Dedifferentiated amniotic fluid mesenchymal stem cell (primary cell): ENCODE data around the gene RAD51AP1.

Experiments used
- DNase-seq: peaks from one replicate; pipeline ENCODE4 v3.0.0-alpha.2; 2016; ENCODE audit errors: extremely low spot score

Gene RAD51AP1

DNA sequence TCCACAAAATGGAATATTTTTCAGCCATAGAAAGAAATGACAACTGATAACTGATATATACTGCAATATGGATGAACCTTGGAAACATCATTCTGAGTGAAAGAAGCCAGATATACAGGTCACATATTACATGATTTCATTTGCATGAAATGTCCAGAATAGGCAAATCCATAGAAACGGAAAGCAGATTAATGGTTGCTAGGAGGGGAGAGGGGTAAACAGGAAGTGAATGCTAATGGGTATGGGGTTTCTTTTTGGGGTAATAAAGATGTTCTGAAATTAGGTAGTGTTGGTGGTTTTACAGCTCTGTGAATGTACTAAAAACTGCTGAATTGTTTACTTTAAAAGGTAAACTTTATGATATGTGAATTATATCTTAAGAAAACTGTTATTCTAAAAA lies 6.5 kb downstream of the RAD51AP1 start:
- DNase-seq = no peak

DNA sequence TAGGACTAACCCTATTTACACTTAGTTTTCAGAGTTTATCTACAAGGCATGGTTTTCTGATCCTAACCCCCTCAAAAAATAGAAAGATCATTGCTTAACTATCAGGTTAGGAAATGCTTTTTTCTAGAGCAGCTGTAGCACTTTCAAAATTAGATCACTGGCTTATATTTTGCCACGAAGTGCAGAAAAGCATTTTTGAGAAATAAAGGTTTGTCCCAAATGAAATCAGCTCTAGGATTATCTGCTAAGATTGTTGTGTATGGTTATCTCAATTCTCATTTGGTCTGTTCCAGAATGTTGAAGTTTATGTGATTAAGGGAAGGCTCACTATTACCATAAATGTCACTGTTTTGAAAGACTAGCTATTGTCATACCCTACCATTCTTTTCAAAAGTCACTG lies 13.5 kb downstream of the RAD51AP1 start:
- DNase-seq = no peak

DNA sequence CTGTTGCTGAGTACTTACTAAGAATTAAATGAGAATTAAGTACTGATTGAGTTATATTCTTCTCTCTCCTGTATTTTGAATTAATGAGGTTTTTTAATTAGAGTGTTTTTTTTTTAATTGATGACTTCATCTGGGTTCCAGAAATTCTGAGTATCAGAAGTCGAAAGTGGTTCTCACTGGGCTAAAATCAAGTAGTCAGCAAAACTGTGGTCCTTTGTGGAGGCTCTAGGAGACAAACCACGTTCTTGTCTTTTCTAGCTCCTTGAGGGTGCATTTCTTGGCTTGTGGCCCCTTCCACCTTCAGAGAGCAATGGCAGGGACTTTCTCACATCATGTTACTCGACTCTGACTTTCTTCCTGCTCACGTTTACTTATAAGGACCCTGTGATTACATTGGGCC lies 15.3 kb downstream of the RAD51AP1 start:
- no peak for DNase-seq

DNA sequence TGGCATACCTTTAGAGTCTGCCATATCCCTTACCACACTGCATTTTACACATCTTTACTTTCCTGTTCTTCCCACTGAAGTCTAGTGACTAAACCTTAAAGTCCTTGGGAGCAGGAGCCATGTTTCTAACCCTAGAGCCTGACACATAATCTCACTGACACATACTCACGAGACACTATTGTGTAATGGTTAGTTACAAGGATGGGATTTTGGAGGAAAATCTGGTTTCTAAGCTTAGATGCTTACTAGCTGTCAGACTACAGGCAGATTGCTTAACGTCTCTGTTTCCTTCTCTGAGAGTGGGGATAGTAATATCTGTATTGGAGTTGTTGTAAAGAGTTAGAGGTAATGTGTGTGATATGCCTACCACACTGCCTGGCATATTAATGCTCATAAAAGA lies 17.1 kb downstream of the RAD51AP1 start:
- no peak for DNase-seq

DNA sequence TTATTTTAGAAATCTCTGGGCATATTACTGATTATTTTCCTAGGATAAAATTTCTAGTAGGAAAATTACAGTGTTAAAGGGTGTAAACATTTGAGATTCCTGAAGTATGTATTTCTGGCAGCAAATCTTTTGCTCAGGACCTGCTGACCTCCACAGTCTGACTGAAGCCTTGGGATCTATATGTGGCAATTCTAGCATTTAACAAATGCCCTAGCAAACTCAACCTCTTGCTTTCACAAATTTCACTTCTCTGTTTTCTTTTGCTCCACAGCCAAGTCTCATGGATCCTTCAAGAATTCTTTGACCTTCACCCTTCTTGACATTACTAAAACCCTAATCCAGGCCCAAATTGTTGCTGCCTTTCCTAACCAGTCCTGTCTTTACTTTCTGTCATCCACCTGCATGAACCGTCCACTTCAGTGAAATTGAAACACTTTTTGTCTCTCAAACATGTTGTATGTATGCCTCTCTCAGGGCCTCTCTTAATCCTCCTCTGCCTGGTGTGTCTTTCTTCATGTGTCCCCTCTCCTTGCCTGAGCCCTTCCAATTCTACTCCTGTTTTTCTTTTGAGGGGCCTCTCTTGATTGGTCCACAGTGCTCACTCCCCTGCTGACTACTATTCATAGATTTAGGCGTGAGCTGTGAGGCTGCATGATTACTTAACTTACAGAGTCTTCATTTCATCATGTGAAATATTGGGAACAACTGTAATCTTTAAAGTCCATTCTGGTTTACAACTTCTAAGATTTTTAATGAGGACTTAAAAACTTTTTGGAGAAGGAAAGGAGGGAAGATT lies 18.2 kb downstream of the RAD51AP1 start:
- DNase-seq = no peak

DNA sequence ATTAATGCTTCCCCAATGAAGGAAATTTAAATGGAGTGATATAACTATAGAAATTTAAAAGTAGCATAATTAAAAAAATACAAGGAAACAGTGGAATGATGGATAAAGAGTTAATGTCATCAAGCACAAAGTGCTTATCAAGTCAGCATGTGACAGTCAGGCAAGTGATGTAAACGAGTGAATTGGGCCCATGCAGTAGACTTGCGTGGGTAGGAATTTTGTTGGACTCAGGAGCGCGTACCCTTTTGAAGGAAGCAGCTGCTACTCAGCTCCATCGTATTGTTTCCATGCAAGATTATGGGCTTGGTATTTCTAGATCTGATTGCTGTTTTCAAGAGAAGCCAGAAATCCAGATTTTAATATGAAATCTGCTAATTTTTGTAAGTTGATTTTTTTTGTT lies 18.9 kb downstream of the RAD51AP1 start:
- no peak for DNase-seq

DNA sequence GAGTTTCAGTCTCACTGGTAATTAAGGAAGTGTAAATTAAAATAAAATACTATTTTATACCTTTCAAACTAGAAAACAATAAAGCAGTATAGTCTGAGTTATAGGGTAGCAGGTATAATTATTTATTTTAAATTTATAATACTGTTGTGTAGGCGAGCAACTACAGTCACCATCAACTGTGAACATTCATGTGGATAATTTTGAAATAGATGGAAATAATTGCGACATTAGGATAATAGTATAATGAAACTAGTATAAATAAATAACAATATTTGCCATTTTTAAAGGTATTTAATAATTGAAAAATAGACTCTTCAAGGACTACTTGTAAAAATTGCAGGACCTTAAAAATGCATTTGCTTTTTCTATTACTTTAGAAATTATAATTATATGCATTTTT lies 19.5 kb downstream of the RAD51AP1 start:
- no peak for DNase-seq

DNA sequence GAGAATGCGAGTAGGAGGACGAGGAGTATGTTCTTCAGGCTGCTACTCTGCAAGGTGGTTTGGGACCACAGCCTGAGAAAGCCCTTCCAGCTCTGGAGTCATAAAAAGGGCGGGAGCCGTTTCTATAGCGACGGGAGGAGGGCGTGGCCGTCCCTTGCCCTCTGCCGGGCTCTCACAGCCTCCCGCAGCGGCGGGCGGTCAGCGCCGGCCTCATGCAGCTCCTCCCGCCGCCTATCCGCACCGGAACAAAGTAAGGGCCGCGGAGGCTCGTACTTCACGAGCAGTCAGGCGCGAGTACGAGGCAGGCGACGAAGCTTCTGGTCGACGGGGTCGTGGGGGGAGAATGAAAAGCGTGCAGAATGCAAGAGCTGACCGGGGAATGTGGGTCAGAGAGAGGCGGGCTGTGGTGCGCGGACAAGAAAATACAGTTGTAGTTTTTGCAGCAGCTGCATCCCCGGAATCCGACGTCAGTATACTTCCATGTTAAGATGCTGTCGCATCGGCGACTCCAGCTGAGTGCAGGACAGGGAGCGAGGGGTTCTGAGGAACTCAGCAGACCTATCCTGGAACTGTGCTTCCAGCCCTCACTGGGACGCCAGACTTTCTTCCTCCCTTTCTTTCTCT lies 23.5 kb downstream of the RAD51AP1 start, which contains the start of gene DYRK4:
DYRK4 (plus strand) TSS at position 175 of the 624 bp plus-strand sequence; CDS start at position 213, 38 bp downstream.
- DNase-seq = no peak

DNA sequence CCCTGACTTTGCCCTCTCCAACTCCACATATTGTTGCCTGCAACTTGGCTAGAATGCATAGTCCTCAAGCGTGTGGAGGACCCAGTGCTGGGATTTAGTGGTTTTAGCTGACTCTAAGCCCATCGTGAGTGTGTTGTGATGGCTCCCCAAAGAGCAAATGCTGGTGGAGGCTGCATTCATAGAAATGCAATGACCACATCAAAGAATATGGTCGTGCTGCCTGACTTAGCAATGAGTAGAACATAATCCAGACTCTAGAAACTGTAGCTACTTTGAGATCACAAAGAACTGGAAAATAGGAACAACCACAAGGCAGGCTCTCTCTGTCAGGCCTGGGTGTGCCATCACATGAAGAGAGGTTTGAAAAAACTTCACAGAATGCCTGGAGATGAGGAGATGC lies 24.6 kb downstream of the RAD51AP1 start:
- DNase-seq = no peak

DNA sequence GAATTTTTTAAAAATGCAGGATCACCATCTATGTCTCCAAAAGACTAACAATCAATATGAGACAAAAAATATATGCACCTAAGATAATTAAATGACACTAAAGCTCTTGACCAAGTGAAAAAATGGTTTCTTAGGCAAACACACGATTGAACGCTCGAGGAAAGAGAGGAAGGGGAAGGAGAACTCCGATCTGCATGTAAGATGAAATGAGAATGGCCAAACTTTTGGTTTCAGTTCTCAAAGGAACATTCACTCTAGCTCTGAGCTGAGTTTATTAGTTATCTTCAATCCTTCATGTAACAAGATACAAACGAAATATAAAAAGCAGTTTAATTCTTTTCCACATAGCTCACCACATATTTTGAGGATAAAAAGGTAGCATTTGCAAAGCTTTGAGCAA lies 26.1 kb downstream of the RAD51AP1 start:
- DNase-seq = no peak

DNA sequence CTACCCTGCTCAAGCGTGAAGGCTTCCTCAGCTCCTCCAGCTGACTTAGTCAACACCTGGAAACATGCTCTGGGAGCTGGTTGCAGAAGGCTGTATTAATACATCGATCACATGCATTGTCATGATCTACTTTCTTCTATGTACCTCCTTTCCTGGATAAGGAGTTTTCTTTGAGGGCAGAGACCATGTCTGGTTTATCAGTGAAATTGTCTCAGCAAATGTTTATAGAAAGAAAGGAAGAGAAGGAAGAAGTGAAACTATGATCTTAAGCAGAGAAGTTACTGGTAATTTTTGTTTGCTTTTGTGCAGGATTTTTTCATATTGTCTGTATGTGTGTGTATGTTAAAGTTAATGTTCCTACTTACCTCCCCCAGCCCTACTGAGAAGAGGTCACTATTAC lies 27.8 kb downstream of the RAD51AP1 start:
- no peak for DNase-seq

DNA sequence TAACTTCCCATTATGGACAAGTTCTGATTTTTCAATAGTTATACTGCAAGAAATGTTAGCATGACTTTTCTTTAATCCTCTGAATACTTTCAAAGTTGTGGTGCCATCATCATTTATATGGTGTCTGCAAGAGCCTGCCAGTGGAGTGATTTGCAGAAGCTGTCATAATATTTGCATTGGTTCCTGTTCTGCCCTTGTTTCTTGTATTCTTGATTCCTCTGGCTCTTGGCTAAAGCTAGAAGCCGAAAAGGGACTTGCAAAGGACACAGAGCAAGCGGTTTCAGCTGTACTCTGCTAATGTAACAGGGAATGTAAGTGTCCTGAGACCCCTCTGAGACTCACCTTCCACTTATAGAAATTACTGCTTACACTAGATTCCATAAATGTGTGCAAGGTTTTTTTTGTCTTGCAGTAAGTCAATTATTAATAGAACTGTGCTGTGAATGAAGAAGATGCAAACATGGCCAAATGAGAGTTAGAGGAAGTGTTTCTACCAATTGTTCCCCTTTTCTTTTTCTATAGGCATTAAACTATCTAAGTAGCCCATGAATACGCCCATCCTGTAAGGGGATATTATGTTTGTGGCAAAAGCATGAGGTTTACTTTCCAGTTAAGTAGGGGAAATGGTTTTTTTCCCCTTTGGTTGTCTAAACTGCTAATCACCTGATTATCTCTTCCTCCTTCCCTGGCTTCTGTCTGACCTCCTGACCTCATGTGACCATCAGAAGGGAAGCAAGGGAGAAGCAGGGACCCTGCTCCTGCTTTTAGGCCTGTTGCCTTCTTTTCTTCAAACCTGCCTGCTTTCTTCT lies 28.6 kb downstream of the RAD51AP1 start:
- no peak for DNase-seq

DNA sequence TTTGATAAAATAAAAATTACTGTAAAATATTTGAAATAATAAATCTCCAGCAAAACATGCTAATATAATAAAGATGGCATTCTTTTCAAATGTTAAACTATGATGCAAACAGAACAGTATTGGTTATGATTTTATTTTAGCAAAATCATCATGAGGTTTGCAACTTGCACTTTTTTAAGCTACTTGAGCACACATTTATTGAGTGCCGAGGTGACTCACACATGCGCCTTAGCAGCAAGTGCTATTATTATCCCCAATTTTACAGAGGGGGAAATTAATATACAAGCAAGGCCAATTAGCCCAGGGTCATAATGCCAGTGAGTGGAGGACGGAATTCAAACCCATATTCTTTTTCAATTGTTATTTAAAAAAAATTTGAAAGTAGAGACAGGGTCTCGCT lies 30.6 kb downstream of the RAD51AP1 start:
- DNase-seq = no peak

DNA sequence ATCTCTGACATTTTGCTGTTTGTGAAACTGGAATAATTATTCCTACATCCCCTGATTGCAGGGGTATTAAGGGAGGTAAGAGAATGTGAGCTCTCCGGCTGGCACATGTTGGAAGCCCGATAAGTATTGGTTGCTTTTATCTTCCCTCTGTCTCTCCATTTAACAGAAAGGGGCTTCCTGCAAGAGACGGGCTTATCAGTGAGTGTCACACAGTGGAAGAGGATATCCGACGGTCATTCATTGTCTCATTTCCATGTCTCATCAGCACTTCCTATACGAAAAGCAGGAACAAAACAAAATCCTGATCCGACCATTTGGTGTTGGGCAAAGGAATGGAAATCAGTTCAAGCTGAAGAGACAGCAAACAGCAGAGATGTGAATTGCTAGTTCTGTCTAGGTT lies 34.0 kb downstream of the RAD51AP1 start:
- no peak for DNase-seq

DNA sequence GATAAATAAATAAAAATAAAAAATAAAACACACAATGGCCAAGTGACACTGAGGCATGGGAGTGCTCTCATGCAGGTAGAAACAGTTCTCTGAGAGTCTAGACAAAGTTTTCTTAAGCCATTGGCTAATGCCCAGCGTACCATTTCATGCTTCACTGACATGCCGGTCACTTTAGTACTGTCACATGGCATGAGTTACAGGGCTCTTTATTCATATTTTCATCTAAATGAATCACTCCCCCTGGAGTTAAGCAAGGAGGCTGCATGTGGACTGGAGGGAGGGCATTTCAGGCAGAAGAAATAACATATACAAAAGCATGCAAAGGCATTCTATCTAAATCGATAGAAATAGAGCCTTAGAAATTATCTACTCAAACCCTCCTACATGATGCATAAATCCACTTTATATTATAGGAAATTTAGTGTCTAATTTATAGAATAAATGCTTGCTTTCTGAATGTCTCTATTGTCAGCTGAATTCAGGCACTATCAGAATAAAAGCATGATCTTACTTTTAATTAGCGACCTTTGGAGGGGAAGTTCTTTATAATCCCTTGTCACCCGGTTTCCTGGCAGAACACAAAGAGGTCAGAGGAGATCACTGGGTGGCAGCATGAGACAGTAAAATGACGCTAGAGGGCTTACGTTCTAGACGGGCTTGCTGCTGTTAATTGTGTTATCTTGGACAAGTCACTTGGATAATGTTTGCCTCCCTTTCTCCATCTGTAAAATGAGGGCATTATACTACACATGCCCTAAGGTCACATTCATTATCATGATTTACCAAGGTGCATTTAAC lies 40.8 kb downstream of the RAD51AP1 start:
- DNase-seq = no peak

DNA sequence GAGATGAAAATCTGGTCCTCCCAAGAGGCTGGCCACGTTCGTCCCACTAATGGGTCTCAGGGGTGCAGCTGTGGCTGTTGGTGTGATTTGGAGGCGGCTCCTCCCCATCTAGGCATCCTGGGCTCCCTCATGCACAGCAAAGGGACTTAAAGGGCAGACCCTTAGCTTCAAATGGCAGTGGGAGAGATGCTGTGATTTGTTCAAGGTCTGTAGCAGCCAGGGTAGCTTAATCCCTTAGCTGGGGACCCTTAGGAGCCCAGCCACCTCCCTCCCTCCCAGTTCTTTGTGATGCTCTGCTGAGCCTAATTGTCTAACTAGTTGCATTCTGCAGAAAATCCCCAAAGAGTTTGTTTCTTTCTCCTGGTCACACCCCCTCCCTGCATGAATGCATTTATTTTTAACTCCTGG lies 41.6 kb downstream of the RAD51AP1 start:
- no peak for DNase-seq

DNA sequence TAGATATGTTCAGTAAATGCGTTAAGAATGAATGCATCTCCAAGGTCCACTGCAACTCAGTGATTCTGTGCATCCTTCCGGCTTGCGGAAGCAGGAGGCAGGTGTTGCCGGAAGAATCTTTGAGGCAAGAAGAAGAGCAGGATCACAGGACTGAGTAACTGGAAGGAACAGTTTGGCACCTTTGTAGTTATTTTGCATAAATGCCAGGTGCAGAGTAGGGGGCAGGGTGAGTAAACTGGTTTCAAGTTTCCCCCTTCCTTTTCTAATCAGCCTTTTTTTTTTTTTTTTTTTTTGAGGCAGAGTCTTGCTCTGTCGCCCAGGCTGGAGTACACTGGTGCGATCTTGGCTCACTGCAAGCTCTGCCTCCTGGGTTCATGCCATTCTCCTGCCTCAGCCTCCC lies 45.6 kb downstream of the RAD51AP1 start:
- DNase-seq = no peak

DNA sequence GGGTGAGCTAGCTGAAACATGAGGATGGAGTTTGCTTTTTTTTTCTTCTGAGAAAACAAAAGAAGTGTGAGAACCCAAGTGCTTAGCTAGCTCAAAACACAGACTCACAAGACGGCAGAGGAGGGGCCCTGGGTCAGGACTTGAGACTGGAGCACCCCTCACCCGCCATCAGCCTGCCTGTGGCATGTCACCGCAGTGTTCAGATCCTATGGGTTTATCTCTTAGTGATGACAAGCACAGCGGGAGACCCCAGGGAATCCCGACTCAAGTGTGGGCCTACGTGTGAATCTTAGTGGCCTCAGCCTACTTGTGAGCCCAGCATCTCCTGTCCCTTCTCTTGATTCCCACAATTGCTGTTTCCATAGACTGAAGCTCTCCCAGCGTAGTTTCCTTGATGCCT lies 46.2 kb downstream of the RAD51AP1 start:
- no peak for DNase-seq

DNA sequence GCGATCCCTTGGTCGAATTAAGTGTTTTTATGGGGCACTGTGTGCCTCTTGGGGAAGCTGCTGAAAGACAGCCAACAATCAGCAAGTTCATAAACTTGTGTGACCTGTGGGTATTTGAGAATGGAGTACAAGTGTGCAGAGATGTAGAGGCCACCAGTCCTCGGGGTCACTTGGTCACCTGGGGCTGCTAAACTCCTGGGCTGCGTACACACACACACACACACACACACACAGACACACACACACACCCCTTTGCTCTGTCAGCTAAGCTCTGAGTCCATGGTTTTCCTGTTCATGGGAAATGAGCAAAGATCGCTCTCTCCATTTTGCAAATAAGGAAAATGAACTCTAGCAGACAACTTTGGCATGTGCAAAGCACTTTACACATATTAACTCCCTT lies 47.8 kb downstream of the RAD51AP1 start:
- DNase-seq = no peak

DNA sequence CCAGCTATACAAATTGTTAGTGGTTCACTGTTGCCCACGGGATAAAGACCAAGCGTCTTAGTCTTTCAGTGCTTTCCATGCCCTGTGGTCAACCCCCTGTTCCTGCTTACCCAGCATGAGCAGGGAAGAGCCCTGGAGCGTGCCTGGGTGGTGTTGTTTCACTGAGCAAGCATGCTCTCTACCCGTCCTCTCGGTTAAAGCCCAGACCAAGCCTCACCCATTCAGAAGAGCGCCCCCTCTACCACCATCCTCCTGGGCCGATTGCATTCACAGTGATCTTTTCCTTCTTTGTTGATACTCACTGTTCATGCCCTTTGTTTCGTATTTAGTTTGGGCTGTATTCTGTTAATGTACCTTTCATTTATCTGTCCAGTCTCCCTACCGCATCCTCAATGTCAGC lies 48.4 kb downstream of the RAD51AP1 start:
- DNase-seq = no peak

DNA sequence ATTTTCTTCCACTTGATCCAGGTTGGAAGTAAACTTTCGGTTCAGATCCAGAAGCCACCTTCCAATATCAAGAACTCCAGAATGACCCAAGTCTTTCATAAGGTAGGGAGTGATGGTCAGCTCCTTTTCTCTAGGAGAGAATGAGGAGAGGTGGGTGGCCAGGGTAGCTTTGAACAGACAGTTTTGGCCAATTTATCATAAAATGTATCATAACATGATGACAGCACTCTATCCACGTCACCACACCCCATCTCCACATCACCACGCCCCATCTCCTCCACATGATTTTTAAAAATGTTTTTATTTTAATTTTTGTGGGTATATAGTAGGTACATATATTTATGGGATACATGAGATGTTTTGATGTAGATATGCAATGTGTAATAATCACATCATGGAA lies 50.2 kb downstream of the RAD51AP1 start:
- DNase-seq = no peak

DNA sequence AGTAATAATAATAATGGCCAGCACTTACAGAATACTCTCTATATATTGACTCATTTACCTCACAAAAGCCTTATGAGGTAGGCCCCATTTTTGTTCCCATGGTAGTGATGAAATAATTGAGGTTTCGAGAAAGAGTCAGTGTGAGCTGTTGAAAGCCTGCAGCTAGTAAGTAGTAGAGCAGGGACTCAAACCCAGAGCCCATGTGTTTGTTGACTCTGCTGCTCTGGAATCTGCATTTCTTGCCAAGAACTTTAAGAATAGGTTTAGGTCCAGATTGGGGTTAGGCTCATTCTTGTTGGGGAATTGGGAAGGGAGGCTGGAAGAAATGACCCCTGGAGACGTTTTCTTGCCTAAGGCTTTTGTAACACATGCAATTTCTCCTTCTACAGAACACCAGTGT lies 51.3 kb downstream of the RAD51AP1 start:
- DNase-seq = no peak
